ENCODE measurements around the gene NTSR2. TPM values are rescaled to one million over a fixed set of nuclear protein-coding genes. Genes with fewer than 3 reads are reported as not detected.
A peak's percentile ranks its signal among the peaks of the same experiment; 100 is the strongest.

NTSR2 gene
- total and polyA plus RNA-seq, 12 donors = 0.10 to 0.15 TPM; not detected in 10

- WGBS, 2 donors = 60 to 66% methylated on average over 2 of the region's 2 CpGs
- no peak for TF ChIP-seq CTCF (IDR thresholded peaks at IDR 0.05)
- H3K27ac ChIP-seq = no peak overlapping the region
- ATAC-seq (no peak), DNase-seq (no peak)
- peaks cover 0 to 6% (median 0%) of the 10 kb centered on the region in 7 donors for H3K27me3 ChIP-seq
- H3K4me3 ChIP-seq = no peak overlapping the region
- no peaks in the 10 kb centered on the region for H3K36me3 ChIP-seq
- peaks cover 0 to 18% (median 0%) of the 10 kb centered on the region in 9 donors for H3K4me1 ChIP-seq
- intact Hi-C loops (cut with DNase I) = no loop called here
- H3K9me3 ChIP-seq = no peaks in the 10 kb centered on the region
These were observed 20.9 kb downstream of the NTSR2 start for GRCh38 chr2:11649093-11649492.

- WGBS, 2 donors = 60 to 70% methylated on average over 7 of the region's 7 CpGs
- Histone ChIP-seq H3K27ac (no peak overlapping the region), H3K9me3 (no peaks in the 10 kb centered on the region), H3K4me3 (no peak overlapping the region), H3K36me3 (peaks cover 0 to 3% (median 0%) of the 10 kb centered on the region in 9 donors), H3K4me1 (peaks cover 0 to 12% (median 0%) of the 10 kb centered on the region in 9 donors), H3K27me3 (peaks cover 0 to 6% (median 0%) of the 10 kb centered on the region in 7 donors)
- intact Hi-C loops (cut with DNase I) = no loop called here
- DNase-seq (no peak), ATAC-seq (no peak)
- TF ChIP-seq CTCF (IDR thresholded peaks at IDR 0.05) = peak in 5 of 9 donors; percentile 11 to 33 (median 26)
These were observed 22.0 kb downstream of the NTSR2 start for GRCh38 chr2:11647834-11648600.

GRCh38 chr2:11646530-11646929, 23.5 kb downstream of the NTSR2 start:
- Histone ChIP-seq H3K4me3 (no peak overlapping the region), H3K27me3 (peaks cover 0 to 6% (median 0%) of the 10 kb centered on the region in 7 donors), H3K36me3 (peaks cover 0 to 4% (median 0%) of the 10 kb centered on the region in 9 donors), H3K27ac (no peak overlapping the region), H3K4me1 (peaks cover 0 to 2% (median 0%) of the 10 kb centered on the region in 9 donors), H3K9me3 (no peaks in the 10 kb centered on the region)
- DNase-seq = no peak
- no peak for TF ChIP-seq CTCF (IDR thresholded peaks at IDR 0.05)
- 96 to 99% methylated on average over 3 of the region's 3 CpGs for WGBS, 2 donors
- intact Hi-C loops (cut with DNase I) = no loop called here
- no peak for ATAC-seq

GRCh38 chr2:11644293-11644692, 25.7 kb downstream of the NTSR2 start:
- WGBS, 2 donors = 88 to 92% methylated on average over 3 of the region's 3 CpGs
- no peaks in the 10 kb centered on the region for H3K4me1 ChIP-seq
- H3K4me3 ChIP-seq = no peak overlapping the region
- DNase-seq (no peak), ATAC-seq (no peak)
- peaks cover 0 to 2% (median 0%) of the 10 kb centered on the region in 7 donors for H3K27me3 ChIP-seq
- intact Hi-C loops (cut with DNase I) = no loop called here
- peaks cover 0 to 20% (median 0%) of the 10 kb centered on the region in 9 donors for H3K36me3 ChIP-seq
- H3K27ac ChIP-seq = no peak overlapping the region
- no peaks in the 10 kb centered on the region for H3K9me3 ChIP-seq
- no peak for TF ChIP-seq CTCF (IDR thresholded peaks at IDR 0.05)
